ENCODE data around the gene ILKAP.
"Not testable (repeated sequence)": the region's sequence is repeated elsewhere in the genome, so short reads cannot be mapped to it uniquely, and the experiment has no call there.

The ILKAP gene

DNA sequence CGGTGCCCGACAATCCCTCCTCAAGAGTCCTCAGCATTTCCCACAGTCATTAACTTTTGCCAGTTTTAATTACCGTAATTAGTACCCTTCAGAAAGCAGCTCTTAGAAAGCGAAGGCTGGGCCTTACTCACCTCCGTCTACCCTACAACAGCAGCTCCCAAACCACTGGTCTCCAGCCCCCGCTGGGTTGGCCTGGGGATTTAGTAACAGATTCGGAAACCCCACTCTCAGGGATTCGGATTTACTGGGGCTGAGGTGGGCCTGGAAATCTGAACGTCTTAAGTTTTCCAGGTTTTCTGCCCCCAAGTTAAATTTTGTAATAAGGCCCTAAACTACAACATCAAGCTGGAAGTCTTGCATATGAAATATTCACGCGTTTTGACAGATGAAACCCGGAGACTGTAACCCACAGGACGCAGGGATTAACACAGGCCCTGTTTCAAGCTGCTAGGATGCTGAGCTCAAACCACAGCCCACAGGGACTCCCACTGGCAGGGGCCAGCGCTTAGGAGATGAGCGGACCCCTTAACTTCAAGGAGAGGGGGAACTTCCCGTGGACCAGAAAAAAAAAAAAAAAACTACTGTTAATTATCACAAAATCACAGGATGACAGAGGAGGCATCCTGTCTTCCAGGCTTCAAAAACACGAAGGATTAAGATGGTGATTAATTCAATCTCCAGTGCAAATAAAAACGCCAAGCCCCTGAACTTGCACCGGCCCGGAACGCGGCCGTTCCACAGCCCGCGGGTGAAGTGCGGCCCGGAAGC is 985 bp downstream of the ILKAP start:
- DNase-seq (ENCODE audit: low read depth) = no peak

GRCh38 chr2:238190445-238190844 is 13.1 kb downstream of the ILKAP start:
- DNase-seq (ENCODE audit: low read depth) = no peak

DNA sequence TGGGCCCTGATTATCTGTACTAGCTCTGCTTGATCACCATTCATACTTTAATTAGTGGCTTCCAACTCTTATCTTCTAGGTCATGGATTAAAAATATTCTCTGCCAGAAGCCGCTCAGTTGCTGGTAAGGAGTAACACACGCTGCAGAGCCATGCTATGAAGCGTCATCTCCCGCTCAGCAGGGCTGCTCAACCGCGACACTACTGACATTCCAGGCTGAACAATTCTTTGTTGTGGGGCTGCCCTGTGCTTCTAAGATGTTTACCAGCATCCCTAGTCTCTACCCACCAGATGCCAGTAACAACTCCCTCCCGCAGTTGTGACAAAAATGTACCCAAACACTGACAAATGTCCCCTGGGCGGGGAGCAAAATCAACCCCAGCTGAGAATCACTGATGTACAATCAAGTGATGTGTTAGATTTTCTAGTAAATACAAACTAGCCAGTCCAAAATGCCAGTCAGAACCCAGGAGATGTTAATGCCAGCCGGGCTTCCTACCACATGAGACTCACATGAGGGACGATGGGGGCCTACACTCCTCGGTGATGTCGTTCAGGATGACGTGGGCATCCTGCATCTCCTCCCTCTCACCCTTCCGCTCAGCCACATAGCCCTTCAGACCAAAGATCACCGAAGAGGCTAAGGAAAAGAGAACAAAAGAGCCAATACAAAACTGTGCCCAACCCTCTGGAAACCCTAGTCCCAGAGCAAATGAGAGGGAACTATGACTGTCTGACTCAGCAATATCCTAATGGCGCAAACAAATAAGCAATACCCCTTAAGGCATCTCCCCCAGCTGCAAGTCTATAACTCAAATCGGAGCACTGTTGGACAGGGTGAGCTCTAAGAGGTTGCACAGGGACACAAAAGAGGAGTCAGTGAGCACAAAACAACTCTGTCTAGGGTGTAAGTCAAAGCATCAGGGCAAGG is 15.6 kb downstream of the ILKAP start:
- no peak for DNase-seq (ENCODE audit: low read depth)

DNA sequence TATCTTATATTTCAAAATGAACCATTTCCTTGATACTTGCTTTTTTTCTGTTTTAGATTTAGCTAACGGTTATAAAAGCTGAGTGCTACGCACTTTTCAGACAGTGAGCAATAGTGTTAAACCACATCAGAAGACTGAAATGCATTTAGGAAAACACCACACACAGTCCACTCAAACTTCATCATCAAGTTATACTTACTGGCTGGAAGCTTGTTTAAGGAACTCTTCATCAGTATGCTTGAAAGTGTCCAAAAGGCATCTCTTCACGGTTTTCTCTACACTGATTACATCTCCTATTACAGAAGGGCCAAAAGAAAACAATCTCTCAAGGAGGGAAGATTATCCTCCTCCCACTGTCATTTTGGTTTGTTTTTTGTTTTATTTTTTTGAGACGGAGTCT is 19.7 kb downstream of the ILKAP start:
- DNase-seq (ENCODE audit: low read depth) = no peak

- no peak for DNase-seq (ENCODE audit: low read depth)
These were observed 21.1 kb downstream of the ILKAP start for GRCh38 chr2:238182362-238182761.

GRCh38 chr2:238180554-238180953 is 22.9 kb downstream of the ILKAP start:
- no peak for DNase-seq (ENCODE audit: low read depth)

DNA sequence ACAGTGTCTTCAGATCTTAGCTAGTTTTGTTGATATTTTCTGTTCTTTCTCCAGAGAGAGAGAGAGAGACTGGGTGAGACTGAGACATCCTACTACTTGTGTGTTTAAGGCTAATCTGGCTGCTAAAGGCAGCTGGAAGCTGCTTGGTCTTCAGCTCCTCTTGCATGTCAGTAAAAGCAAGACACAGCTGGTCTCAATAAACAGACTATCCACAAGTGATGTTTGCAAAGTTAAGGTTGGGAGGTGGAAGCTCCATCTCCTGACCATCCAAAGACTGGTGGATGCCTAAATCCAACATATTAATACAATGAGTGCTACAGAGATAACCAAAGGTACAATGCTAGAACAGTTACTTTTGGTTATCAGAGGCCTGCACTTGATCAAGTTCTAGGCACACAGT is 26.9 kb downstream of the ILKAP start:
- no peak for DNase-seq (ENCODE audit: low read depth)

DNA sequence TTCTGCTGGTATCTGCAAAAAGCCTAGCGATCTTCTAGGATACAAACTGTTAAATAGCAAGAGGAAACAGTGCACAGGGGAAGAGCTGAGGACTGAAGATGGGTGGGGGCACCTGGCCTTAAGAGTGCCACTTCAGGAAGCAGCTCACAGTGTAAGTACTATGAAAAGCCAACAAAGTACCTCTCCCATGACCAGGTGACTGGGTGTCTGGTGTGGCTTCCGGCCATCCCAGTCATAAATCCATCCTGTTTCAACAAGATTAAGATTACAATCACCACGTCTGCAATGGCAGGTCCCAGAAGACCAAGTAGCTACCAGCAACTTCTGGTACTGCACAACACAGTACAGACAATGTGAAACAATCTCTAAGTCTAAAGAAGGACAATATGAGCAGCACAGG is 28.8 kb downstream of the ILKAP start:
- no peak for DNase-seq (ENCODE audit: low read depth)

GRCh38 chr2:238174291-238174690 is 29.2 kb downstream of the ILKAP start:
- DNase-seq (ENCODE audit: low read depth) = no peak

DNA sequence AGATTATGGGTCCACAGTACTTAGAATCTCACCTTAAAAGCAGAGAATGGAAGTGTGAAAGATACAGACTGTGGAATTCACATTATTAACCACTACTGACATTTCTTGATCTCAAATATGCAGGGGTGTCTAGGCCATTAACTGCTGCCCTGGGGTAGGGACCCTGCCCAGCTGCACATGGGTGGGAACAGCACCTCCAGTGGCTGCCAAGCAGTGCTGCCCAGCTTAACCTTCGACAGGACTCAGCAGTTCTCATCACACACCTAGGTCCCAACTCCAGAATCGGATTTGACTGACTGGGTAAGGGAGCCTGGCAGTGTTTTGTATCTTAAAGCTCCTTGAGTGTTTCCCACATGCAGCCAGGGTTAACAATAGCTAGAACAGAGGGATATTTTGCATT is 29.8 kb downstream of the ILKAP start:
- no peak for DNase-seq (ENCODE audit: low read depth)

DNA sequence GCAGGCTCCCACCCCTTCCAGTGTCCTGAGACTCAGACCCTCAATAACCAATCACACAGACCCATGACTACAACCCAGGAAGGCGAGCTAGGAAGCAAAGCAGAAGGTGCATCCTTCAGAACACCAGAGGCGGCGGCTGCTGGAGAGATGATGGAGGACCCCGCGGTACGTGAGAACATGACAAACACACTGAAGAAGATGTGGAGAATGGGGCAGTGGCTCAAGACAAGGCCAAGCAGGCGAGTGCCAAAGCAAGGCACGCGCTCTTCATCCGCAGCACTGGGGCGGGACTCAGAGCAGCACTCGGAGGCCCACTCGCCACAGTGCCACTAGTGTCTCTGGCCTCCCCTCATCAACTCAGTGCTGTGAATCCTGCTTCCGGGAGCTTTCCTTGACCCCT is 31.1 kb downstream of the ILKAP start:
- DNase-seq (ENCODE audit: low read depth) = no peak

DNA sequence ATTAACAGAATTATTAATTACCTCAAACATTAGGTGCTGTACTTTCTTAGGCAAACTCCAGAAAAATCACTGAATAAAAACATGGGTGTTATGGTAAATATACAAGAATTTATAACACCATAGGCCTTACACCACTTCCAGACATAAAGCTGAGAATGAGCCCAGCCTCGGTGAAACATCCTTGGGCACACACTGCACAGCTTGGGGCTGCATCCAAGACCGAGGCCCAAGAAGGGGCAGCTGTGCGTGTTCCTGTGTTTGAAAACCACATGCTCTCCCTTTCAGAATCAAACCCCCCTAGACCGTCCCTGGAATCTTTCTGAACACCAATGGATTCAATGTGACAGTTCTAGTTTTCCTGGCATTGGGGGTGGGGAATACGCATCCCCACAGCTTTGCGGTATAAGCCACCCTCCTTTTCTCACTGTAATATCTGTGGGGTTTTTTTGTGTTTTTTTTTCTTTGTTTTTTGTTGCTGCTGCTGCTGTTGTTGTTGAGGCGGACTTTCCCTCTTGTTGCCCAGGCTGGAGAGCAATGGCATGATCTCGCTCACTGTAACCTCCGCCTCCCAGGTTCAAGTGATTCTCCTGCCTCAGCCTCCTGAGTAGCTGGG is 31.8 kb downstream of the ILKAP start:
- DNase-seq (ENCODE audit: low read depth) = no peak

DNA sequence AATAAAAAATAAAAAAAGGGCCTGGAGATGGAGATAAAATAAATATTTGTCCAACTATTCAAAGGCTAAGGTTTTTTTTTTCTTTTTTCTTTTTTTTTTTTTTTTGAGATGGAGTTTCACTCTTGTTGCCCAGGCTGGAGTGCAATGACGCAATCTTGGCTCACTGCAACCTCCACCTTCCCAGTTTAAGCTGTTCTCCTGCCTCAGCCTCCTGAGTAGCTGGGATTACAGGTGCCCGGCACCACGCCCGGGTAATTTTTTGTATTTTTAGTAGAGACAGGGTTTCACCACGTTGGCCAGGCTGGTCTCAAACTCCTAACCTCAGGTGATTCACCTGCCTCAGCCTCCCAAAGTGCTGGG is 32.4 kb downstream of the ILKAP start:
- DNase-seq (ENCODE audit: low read depth) = not testable (repeated sequence)

DNA sequence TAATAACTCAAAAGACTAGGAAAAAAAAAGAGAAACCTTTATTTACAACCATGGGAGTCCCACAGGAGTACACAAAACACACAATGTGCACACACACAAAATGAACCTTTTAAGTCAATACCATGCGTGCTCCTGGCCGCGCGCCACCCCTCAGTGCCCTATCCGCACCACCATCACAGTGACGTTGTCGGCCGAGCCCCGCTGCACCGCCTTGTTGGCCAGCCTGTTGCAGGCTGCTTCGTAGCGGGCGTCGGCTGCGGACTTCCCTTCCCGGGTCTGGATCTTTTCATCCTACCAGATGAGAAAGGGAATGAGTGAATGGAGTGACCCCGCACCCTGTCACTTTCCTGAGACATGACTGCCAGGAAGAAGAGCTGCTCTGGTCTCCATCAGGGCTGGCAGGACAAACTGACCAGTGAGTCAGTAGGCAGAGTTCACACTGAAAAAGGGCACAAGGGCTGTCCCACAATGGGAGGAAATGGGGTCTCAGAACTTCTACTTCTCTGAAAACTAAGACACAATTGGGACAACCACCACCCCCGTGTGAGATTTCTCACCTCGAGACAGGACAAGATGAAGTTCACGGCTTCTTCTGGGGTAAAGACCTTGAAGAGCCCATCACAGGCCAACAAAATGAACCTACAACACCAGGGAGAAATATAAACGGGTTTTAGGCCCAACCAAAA is 33.0 kb downstream of the ILKAP start:
- DNase-seq (ENCODE audit: low read depth) = no peak

DNA sequence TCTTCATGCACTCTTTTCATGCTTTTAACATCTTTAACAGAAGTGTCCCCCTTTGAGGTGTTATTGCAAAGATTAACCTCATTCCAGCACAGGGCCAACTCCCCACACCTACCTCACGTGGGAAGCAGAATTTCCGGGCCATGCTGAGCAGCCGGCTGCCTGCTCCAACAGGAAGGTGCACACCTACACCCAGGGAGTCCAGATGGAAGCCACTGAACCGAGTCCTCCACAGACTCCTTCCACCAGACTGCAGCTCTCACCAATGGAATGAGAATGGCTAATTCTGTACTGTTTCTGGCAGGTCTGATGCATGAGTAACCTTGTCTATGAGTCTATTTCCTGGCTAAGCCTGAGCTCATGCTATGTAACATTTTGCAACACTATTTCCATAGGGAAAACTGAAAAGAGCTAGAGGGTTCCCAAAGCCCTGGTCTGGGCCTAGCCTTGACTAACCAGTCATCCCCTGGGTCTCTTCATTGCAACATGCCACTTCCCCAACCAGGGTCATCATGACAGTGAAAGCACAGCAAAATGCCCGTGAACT is 33.7 kb downstream of the ILKAP start:
- DNase-seq (ENCODE audit: low read depth) = peak; percentile 20

DNA sequence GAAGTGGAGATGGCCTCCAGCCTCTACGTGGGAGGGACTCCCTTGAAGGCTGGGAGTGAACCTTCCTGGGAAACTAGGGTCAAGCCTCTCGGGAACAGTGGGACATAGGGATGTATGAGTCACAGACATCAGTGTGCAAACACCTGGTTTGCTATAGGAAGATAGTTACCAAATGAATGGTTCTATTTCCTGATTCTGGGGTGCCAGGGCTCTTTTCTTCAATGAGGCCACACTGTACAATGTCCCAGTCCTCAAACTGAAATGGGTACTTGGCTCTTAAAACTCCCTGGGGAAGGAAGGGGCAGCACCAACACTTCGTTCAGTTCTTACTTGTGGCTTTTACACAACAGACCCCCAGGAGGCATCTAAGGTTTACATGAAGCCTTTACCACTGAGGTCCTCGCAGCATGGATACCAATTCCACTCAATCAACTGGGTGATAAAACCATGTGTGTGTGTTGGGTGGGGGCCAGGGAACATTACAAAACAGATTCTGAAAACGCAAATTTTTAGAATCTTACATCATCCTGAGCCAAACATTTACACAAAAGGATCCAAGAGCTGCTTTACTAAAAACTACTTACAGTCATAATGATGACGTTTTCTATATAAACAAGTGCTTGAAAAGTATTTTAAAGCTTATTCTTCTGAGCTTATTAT is 34.3 kb downstream of the ILKAP start:
- DNase-seq (ENCODE audit: low read depth) = peak; percentile 17

DNA sequence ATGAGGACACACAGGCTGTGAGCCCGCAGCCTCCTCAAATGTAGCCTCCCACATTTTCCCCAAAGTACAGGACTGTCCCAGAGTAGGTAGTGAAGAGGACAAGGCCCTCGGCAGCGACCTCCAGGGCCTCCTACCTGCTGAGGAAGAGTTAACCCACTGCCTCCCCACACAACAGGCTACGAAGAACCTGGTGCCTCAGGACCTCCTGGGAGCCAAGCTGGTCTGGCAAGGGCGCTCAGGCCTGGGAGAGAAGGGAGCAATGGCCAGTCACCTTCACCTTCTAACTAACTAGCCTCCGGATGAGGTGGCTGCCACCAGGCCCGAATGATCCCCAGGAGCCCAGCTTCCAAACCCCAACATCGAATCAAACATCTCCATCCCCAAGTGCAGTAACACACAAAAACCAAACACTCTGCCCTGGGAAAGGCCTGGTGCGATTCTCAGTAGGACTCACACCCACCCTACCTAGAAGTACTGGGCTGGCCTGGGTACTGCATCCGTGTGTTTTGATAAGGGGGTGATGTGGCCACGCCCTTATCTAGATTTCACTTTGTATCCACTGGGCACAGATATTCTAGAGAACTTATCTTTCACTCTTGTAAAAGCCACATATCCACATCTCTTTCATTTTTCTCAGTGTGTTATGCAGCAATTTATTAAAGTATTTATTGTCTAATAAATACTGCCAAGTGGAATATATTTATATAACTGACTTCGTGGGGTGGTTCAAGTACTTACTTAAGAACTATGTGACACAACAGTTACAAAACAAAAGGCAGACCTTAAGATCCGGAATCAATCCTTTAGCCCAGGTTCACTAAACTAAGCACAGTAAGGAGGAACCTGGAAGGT is 35.1 kb downstream of the ILKAP start:
- no peak for DNase-seq (ENCODE audit: low read depth)

DNA sequence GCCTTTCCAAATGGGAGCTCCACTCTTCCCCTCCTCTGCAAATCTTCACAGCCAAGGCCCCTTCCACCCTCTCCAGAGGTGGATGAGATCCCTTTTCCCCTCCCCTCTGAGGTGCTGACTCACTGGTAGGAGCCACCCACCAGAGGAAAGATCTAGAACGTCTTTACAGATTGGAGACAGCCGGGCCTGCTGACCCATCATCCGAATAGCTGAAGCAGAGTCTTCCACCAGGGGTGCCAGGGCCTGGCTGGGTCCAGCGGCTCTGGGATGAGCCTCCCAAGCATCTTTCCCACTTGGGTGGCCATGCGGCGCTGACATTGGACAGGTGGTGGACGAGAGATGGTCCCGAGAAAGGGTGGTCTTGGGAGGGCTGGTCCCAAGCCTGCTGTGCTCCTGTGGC is 35.7 kb downstream of the ILKAP start:
- DNase-seq (ENCODE audit: low read depth) = no peak

DNA sequence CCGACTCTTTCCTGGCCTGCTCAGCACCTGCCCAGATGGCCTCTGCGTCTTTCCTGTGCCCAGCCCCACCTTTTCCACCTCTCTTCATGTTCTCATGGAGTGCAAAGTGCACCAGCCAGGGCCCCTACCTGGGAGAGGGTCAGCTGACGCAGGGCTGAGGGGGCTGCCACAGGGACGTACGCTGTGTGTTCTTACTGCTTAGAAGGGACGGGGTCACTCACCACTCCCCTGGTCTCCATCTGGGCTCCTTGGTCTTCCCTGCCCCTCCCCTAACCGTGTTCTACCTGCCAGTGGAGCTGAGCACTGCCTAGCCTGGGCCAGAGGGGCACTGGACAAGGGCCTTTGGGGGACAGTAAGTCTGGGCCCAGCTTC is 36.2 kb downstream of the ILKAP start:
- DNase-seq (ENCODE audit: low read depth) = no peak
